ENCODE data around the gene DNAAF5. TPM values are rescaled to one million over a fixed set of nuclear protein-coding genes. Genes with fewer than 3 reads are reported as not detected.

DNAAF5 gene
- total RNA-seq, 2 experiments from 2014 or later = 26.8 to 29.5 TPM

GRCh38 chr7:778271-778967 is 51.9 kb downstream of the DNAAF5 start:
- POLR2A ChIA-PET = no interaction called here
- H3K4me3 Mint-ChIP-seq = no peak overlapping the region
- peaks cover 26% of the 10 kb centered on the region for H3K36me3 Mint-ChIP-seq
- no peaks in the 10 kb centered on the region for H3K4me1 Mint-ChIP-seq (ENCODE audit: low read depth)
- intact Hi-C loops (cut with micrococcal nuclease) = no loop called here
- H3K27me3 Mint-ChIP-seq = no peaks in the 10 kb centered on the region
- DNase-seq = no peak
- CTCF ChIA-PET = no interaction called here
- no peak overlapping the region for H3K27ac Mint-ChIP-seq
- no peaks in the 10 kb centered on the region for H3K9me3 Mint-ChIP-seq

DNA sequence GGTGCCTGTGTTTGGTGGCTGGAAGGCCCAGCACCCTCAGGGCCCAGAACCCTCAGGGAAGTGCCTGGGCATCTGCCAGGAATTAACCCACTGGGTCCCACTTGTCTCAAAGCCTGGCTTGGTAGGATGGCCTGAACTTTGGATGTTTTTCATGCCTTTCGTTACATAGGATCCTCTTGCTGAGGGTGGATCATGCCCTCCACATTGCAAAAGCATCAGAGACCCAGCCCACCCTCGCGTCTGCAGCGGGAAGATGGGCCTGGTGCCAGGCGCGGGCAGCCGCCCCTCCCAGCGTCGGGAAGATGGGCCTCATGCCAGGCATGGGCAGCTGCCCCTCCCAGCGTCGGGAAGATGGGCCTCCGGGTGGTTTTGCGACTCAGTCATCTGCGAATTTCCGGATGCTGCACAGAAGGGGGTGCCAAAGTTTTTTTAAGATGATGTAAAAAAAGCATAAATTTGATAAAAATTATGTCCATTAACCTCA is 52.5 kb downstream of the DNAAF5 start:
- Mint-ChIP-seq H3K36me3 (peaks cover 29% of the 10 kb centered on the region), H3K27me3 (no peaks in the 10 kb centered on the region), H3K4me3 (no peak overlapping the region), H3K27ac (no peak overlapping the region), H3K9me3 (no peaks in the 10 kb centered on the region), H3K4me1 (ENCODE audit: low read depth) (no peaks in the 10 kb centered on the region)
- CTCF ChIA-PET = no interaction called here
- intact Hi-C loops (cut with micrococcal nuclease) = no loop called here
- no peak for DNase-seq
- POLR2A ChIA-PET = no interaction called here

- POLR2A ChIA-PET = no interaction called here
- H3K4me1 Mint-ChIP-seq (ENCODE audit: low read depth) = no peaks in the 10 kb centered on the region
- no peaks in the 10 kb centered on the region for H3K9me3 Mint-ChIP-seq
- intact Hi-C loops (cut with micrococcal nuclease) = no loop called here
- H3K27ac Mint-ChIP-seq = no peak overlapping the region
- H3K36me3 Mint-ChIP-seq = peaks cover 31% of the 10 kb centered on the region
- H3K27me3 Mint-ChIP-seq = no peaks in the 10 kb centered on the region
- no peak overlapping the region for H3K4me3 Mint-ChIP-seq
- no peak for DNase-seq
- CTCF ChIA-PET = interaction anchor here (0.9 kb wide), 1 partner anchor 93 kb away, joined by 4 read pairs; no protein-coding TSS in a partner anchor
Measured at GRCh38 chr7:779480-779879, 53.0 kb downstream of the DNAAF5 start.

- H3K4me3 Mint-ChIP-seq = no peak overlapping the region
- POLR2A ChIA-PET = no interaction called here
- no peaks in the 10 kb centered on the region for H3K9me3 Mint-ChIP-seq
- no peak overlapping the region for H3K27ac Mint-ChIP-seq
- H3K27me3 Mint-ChIP-seq = no peaks in the 10 kb centered on the region
- CTCF ChIA-PET = interaction anchor here (0.9 kb wide), 1 partner anchor 92 kb away, joined by 4 read pairs; no protein-coding TSS in a partner anchor
- intact Hi-C loops (cut with micrococcal nuclease) = no loop called here
- H3K36me3 Mint-ChIP-seq = peaks cover 27% of the 10 kb centered on the region
- H3K4me1 Mint-ChIP-seq (ENCODE audit: low read depth) = no peaks in the 10 kb centered on the region
- no peak for DNase-seq
Measured at GRCh38 chr7:780081-780480, 53.6 kb downstream of the DNAAF5 start.

DNA sequence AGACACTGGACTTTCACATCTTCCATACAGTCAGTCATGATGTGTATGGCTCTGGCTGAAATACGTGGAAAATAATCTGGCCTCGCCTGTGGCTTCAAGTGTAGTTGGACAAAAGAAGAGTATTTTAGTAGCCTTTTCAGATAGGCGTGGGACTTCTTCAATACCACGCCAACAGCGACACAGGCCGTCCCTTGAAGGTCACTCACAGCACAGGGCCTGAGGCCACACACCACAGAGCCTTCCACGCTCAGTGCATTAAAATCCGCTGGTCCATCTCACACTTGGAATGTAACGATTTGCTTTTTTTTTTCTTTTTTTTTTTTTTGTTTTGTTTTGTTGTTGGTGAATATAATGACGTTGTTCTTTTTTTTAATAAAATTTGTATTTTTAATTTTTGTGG is 54.0 kb downstream of the DNAAF5 start:
- Mint-ChIP-seq H3K4me1 (ENCODE audit: low read depth) (no peaks in the 10 kb centered on the region), H3K27me3 (no peaks in the 10 kb centered on the region), H3K27ac (no peak overlapping the region), H3K9me3 (no peaks in the 10 kb centered on the region), H3K4me3 (no peak overlapping the region), H3K36me3 (peaks cover 25% of the 10 kb centered on the region)
- DNase-seq = no peak
- intact Hi-C loops (cut with micrococcal nuclease) = no loop called here
- POLR2A ChIA-PET = no interaction called here
- CTCF ChIA-PET = no interaction called here

GRCh38 chr7:781186-781849 is 54.8 kb downstream of the DNAAF5 start:
- Mint-ChIP-seq H3K36me3 (peaks cover 25% of the 10 kb centered on the region), H3K27me3 (no peaks in the 10 kb centered on the region), H3K4me1 (ENCODE audit: low read depth) (no peaks in the 10 kb centered on the region), H3K9me3 (no peaks in the 10 kb centered on the region), H3K4me3 (no peak overlapping the region), H3K27ac (no peak overlapping the region)
- intact Hi-C loops (cut with micrococcal nuclease) = no loop called here
- POLR2A ChIA-PET = no interaction called here
- CTCF ChIA-PET = no interaction called here
- no peak for DNase-seq

DNA sequence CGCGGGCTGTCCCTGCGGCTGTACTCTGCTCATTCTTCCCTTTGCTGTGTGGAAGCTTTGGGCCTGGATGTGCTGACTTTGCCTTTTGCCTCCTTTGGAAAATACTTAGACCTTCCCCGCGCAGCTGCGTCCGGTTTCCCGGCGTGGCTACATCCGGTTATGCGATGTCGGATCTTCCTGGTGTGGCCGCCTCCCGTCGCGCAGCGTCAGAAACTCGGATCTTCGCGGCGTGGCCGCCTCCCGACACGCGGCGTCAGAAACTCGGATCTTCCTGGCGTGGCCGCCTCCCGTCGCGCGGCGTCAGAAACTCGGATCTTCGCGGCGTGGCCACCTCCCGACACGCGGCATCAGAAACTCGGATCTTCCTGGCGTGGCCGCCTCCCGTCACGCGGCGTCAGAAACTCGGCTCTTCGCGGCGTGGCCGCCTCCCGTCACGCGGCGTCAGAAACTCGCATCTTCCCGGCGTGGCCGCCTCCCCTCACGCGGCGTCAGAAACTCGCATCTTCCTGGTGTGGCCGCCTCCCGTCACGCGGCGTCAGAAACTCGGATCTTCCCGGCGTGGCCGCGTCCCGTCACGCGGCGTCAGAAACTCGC is 55.5 kb downstream of the DNAAF5 start:
- CTCF ChIA-PET = no interaction called here
- no peaks in the 10 kb centered on the region for H3K27me3 Mint-ChIP-seq
- H3K4me3 Mint-ChIP-seq = no peak overlapping the region
- no peak overlapping the region for H3K27ac Mint-ChIP-seq
- DNase-seq = no peak
- H3K4me1 Mint-ChIP-seq (ENCODE audit: low read depth) = no peaks in the 10 kb centered on the region
- intact Hi-C loops (cut with micrococcal nuclease) = no loop called here
- no peaks in the 10 kb centered on the region for H3K9me3 Mint-ChIP-seq
- peaks cover 23% of the 10 kb centered on the region for H3K36me3 Mint-ChIP-seq
- POLR2A ChIA-PET = no interaction called here

- Mint-ChIP-seq H3K36me3 (peaks cover 24% of the 10 kb centered on the region), H3K4me1 (ENCODE audit: low read depth) (no peaks in the 10 kb centered on the region), H3K27me3 (no peaks in the 10 kb centered on the region), H3K9me3 (no peaks in the 10 kb centered on the region), H3K27ac (no peak overlapping the region), H3K4me3 (no peak overlapping the region)
- intact Hi-C loops (cut with micrococcal nuclease) = no loop called here
- ChIA-PET CTCF (interaction anchor here (1.2 to 10.4 kb wide), 2 partner anchors 89 to 93 kb away, joined by 3 to 100 read pairs; no protein-coding TSS in a partner anchor), POLR2A (no interaction called here)
- no peak for DNase-seq
Measured at GRCh38 chr7:782718-783449, 56.4 kb downstream of the DNAAF5 start.

DNA sequence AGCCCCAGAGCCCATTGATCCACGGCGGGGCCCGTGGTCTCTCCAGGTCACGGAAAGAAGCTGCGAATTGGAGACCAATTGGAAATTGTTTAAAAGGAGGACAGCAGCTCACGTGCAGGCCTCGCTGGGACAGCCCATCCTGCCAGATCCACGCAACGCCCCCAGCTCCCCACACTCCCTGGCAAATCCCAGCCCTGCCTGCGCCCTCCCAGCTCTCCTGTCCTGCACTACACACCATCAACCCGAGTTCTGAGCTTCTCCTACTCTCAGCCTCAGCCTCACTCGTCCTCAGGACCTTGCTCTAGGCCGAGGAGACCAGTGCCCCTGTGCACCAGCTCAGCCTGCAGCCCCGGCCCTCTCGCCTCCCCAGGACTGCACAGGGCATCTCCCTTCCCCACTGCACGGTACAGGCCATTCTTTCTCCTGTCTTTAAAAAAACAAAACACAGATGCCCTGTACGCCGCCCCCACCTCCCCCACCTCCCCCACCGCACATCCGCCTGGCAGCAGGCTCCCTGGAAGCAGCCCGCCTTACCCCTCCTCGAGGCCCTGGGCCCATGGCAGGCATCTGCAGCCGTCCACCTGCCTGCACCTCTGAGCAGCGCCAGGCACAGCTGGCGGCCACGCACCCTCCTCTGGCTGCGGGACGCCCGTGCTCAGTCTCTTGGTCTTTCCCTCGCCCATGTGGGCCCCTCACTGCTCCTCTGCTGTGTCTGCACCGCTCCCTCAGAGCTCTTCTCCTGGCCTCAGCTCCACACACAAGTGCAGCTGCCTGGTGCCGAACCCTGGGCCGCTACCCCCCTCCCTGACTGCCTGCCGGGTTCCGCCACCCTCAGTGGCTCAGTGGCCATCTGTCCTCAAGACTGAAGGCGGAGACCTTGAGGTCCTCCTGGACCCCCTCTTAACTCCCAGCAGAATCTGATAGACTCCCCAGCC is 57.3 kb downstream of the DNAAF5 start:
- DNase-seq = no peak
- intact Hi-C loops (cut with micrococcal nuclease) = no loop called here
- CTCF ChIA-PET = interaction anchor here (1.2 to 10.4 kb wide), 2 partner anchors 88 to 92 kb away, joined by 3 to 100 read pairs; no protein-coding TSS in a partner anchor
- H3K27ac Mint-ChIP-seq = no peak overlapping the region
- no peaks in the 10 kb centered on the region for H3K9me3 Mint-ChIP-seq
- no peaks in the 10 kb centered on the region for H3K4me1 Mint-ChIP-seq (ENCODE audit: low read depth)
- POLR2A ChIA-PET = no interaction called here
- H3K4me3 Mint-ChIP-seq = no peak overlapping the region
- H3K27me3 Mint-ChIP-seq = no peaks in the 10 kb centered on the region
- peaks cover 32% of the 10 kb centered on the region for H3K36me3 Mint-ChIP-seq

GRCh38 chr7:784971-785370 is 58.5 kb downstream of the DNAAF5 start:
- POLR2A ChIA-PET = no interaction called here
- Mint-ChIP-seq H3K9me3 (peaks cover 4% of the 10 kb centered on the region), H3K27me3 (no peaks in the 10 kb centered on the region), H3K4me3 (no peak overlapping the region), H3K4me1 (ENCODE audit: low read depth) (no peaks in the 10 kb centered on the region), H3K27ac (no peak overlapping the region), H3K36me3 (peaks cover 38% of the 10 kb centered on the region)
- CTCF ChIA-PET = interaction anchor here (2.0 to 10.4 kb wide), 3 partner anchors 14 to 91 kb away, joined by 6 to 100 read pairs (median 10); partner anchors contain the start of gene GET4
- intact Hi-C loops (cut with micrococcal nuclease) = loop anchor here (5.0 kb wide), 1 partner anchor 47 kb away; the partner anchor contains the start of gene SUN1
- no peak for DNase-seq

DNA sequence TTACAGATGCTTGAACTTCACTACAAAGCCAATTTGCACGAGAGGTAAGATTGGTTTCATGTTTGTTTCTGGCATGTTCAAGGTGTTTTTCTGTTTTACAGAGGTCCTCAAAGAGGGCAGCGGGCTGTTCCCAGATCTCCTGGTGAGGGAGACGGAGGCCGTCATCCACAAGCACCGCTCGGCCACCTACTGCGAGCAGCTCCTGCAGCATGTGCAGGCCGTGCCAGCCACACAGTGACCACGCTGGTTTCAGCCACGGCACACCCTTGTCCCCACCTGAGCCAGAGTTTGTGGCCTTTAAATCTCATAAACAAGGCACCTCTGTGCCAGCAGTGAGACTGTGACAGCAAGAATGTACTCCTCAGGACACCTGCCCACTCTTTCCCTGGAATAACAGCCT is 58.9 kb downstream of the DNAAF5 start:
- H3K9me3 Mint-ChIP-seq = peaks cover 4% of the 10 kb centered on the region
- intact Hi-C loops (cut with micrococcal nuclease) = loop anchor here (5.0 kb wide), 1 partner anchor 47 kb away; the partner anchor contains the start of gene SUN1
- ChIA-PET POLR2A (no interaction called here), CTCF (interaction anchor here (1.6 to 10.4 kb wide), 4 partner anchors 14 to 90 kb away, joined by 3 to 100 read pairs (median 8); partner anchors contain the start of gene GET4)
- no peak overlapping the region for H3K27ac Mint-ChIP-seq
- peaks cover 38% of the 10 kb centered on the region for H3K36me3 Mint-ChIP-seq
- DNase-seq = no peak
- H3K4me1 Mint-ChIP-seq (ENCODE audit: low read depth) = no peaks in the 10 kb centered on the region
- no peaks in the 10 kb centered on the region for H3K27me3 Mint-ChIP-seq
- no peak overlapping the region for H3K4me3 Mint-ChIP-seq

Measured in activated CD4-positive, alpha-beta memory T cell treated with anti-CD3 and anti-CD28 coated beads for 36 hours (primary cell).